WTC11 (cell line): ENCODE measurements around the gene SUPT7L.
A peak's percentile ranks its signal among the peaks of the same experiment; 100 is the strongest.

ENCODE experiments used
- CBFB ChIP-seq: sonication (generic); formaldehyde crosslinking; IDR thresholded peaks from 2 replicates; pipeline ENCODE4 v1.8.1; 2022; ENCODE audit warnings: mild to moderate bottlenecking, low read depth, missing genetic modification reagents
- CREB1 ChIP-seq: sonication (generic); formaldehyde crosslinking; IDR thresholded peaks from 2 replicates; pipeline ENCODE4 v1.8.0; 2023; ENCODE audit warnings: mild to moderate bottlenecking, missing genetic modification reagents
- CTCF ChIP-seq: fragments of 200-600 bp; IDR thresholded peaks from 2 replicates; pipeline ENCODE4 v1.8.0; 2022; ENCODE audit warnings: antibody characterized with exemption
- FOXK1 ChIP-seq: sonication (generic); formaldehyde crosslinking; IDR thresholded peaks from 2 replicates; pipeline ENCODE4 v1.8.0; 2022; ENCODE audit warnings: mild to moderate bottlenecking, moderate library complexity, missing genetic modification reagents
- NR1H2 ChIP-seq: sonication (generic); formaldehyde crosslinking; IDR thresholded peaks from 2 replicates; pipeline ENCODE4 v1.9.0; 2021; ENCODE audit warnings: mild to moderate bottlenecking, moderate library complexity, missing genetic modification reagents
- PREB ChIP-seq: sonication (generic); formaldehyde crosslinking; IDR thresholded peaks from 2 replicates; pipeline ENCODE4 v1.8.1; 2022; ENCODE audit warnings: mild to moderate bottlenecking, missing genetic modification reagents, moderate library complexity, borderline replicate concordance
- STAT6 ChIP-seq: sonication (generic); formaldehyde crosslinking; conservative IDR thresholded peaks from 2 replicates; pipeline ENCODE4 v1.8.1; 2023; ENCODE audit warnings: mild to moderate bottlenecking, low read depth, missing genetic modification reagents, moderate library complexity
- TEAD4 ChIP-seq: sonication (generic); formaldehyde crosslinking; IDR thresholded peaks from 2 replicates; pipeline ENCODE4 v1.8.0; 2022; ENCODE audit warnings: mild to moderate bottlenecking, missing genetic modification reagents
- TP53 ChIP-seq: sonication (generic); formaldehyde crosslinking; IDR thresholded peaks from 2 replicates; pipeline ENCODE4 v1.8.1; 2023; ENCODE audit warnings: mild to moderate bottlenecking, missing genetic modification reagents
- USF1 ChIP-seq: sonication (generic); formaldehyde crosslinking; IDR thresholded peaks from 2 replicates; pipeline ENCODE4 v1.8.0; 2022; ENCODE audit warnings: mild to moderate bottlenecking, missing genetic modification reagents
- USF2 ChIP-seq: sonication (generic); formaldehyde crosslinking; IDR thresholded peaks from 2 replicates; pipeline ENCODE4 v1.8.1; 2023; ENCODE audit warnings: mild to moderate bottlenecking, missing genetic modification reagents, moderate library complexity
- ZNF423 ChIP-seq: fragments of 250-450 bp; sonication (Bioruptor Pico); IDR thresholded peaks from 2 replicates; pipeline ENCODE4 v2.1.2; 2022; ENCODE audit warnings: mild to moderate bottlenecking, moderate library complexity

GRCh38 chr2:27628767-27629709 lies 34.4 kb downstream of the SUPT7L start, which contains the start of the genes CCDC121 and GPN1:
- no peak for TF ChIP-seq STAT6
- TF ChIP-seq TEAD4 = no peak
- no peak for TF ChIP-seq CTCF
- TF ChIP-seq ZNF423 (CRISPR knock-in tag) = no peak
- TF ChIP-seq NR1H2 (CRISPR knock-in tag) = no peak
- 0 out of 2 replicates have a peak, but pooled peaks have one; percentile 10 for TF ChIP-seq USF2 (CRISPR knock-in tag)
- TF ChIP-seq CBFB (CRISPR knock-in tag) = no peak
- peak; percentile 95 for TF ChIP-seq FOXK1 (CRISPR knock-in tag)
- peak; percentile 23; the same call in 1 of the 2 replicates for TF ChIP-seq USF1 (CRISPR knock-in tag)
- TF ChIP-seq PREB (CRISPR knock-in tag) = 0 out of 2 replicates have a peak, but pooled peaks have one; percentile 53
- no peak for TF ChIP-seq TP53 (CRISPR knock-in tag)
- TF ChIP-seq CREB1 (CRISPR knock-in tag) = peak; percentile 78; the same call in 1 of the 2 replicates
